ENCODE data around the gene LRRK1. TPM values are rescaled to one million over a fixed set of nuclear protein-coding genes. Genes with fewer than 3 reads are reported as not detected.
A peak's percentile ranks its signal among the peaks of the same experiment; 100 is the strongest.

Gene LRRK1
- total and polyA plus RNA-seq, 9 donors = 6.5 to 27.3 (median 17.5) TPM

GRCh38 chr15:101068961-101069653 lies 149.9 kb downstream of the LRRK1 start:
- TF ChIP-seq CTCF (IDR thresholded peaks at IDR 0.05) (no peak), EP300 (IDR thresholded peaks at IDR 0.05) (no peak), POLR2A (IDR thresholded peaks at IDR 0.05) (no peak)
- H3K27me3 ChIP-seq = no peaks in the 10 kb centered on the region
- H3K27ac ChIP-seq = peak overlapping the region in 1 of 2 donors; percentile 70
- DNase-seq = peak in 3 of 5 donors; percentile 20 to 56 (median 40)
- H3K36me3 ChIP-seq = no peaks in the 10 kb centered on the region
- no peak overlapping the region for H3K4me3 ChIP-seq
- H3K9me3 ChIP-seq = no peaks in the 10 kb centered on the region
- intact Hi-C loops (cut with DNase I) = no loop called here
- WGBS, 3 donors = 24 to 51% (median 26%) methylated on average over 14 to 15 of the region's 15 CpGs
- peaks cover 21% of the 10 kb centered on the region for H3K4me1 ChIP-seq (ENCODE audit: insufficient read depth)

- H3K4me1 ChIP-seq (ENCODE audit: insufficient read depth) = peaks cover 16% of the 10 kb centered on the region
- intact Hi-C loops (cut with DNase I) = no loop called here
- 22 to 54% (median 33%) methylated on average over 4 of the region's 4 CpGs for WGBS, 3 donors
Observed at GRCh38 chr15:101069654-101069973, 150.5 kb downstream of the LRRK1 start.

GRCh38 chr15:101070024-101070423 lies 150.9 kb downstream of the LRRK1 start:
- DNase-seq = peak in 2 of 5 donors; percentile 16
- WGBS, 3 donors = 50 to 62% (median 52%) methylated on average over 6 of the region's 6 CpGs
- Histone ChIP-seq H3K9me3 (no peaks in the 10 kb centered on the region), H3K27me3 (no peaks in the 10 kb centered on the region), H3K4me3 (no peak overlapping the region), H3K27ac (peak overlapping the region in 1 of 2 donors; percentile 22), H3K36me3 (no peaks in the 10 kb centered on the region), H3K4me1 (ENCODE audit: insufficient read depth) (peaks cover 13% of the 10 kb centered on the region)
- intact Hi-C loops (cut with DNase I) = no loop called here
- no peak for TF ChIP-seq CTCF (IDR thresholded peaks at IDR 0.05)
- TF ChIP-seq EP300 (IDR thresholded peaks at IDR 0.05) = no peak
- TF ChIP-seq POLR2A (IDR thresholded peaks at IDR 0.05) = no peak

More at GRCh38 chr15:101069654-101069973, 150.5 kb downstream of the LRRK1 start:
- TF ChIP-seq POLR2A (IDR thresholded peaks at IDR 0.05) (no peak), CTCF (IDR thresholded peaks at IDR 0.05) (no peak)
- DNase-seq = no peak
- H3K9me3 ChIP-seq = no peaks in the 10 kb centered on the region
- peak overlapping the region in 1 of 2 donors; percentile 70 for H3K27ac ChIP-seq
- H3K4me3 ChIP-seq = no peak overlapping the region
- H3K36me3 ChIP-seq = no peaks in the 10 kb centered on the region
- no peaks in the 10 kb centered on the region for H3K27me3 ChIP-seq

- H3K4me1 ChIP-seq (ENCODE audit: insufficient read depth) = peaks cover 13% of the 10 kb centered on the region
- no peaks in the 10 kb centered on the region for H3K9me3 ChIP-seq
- WGBS, 3 donors = 60 to 62% (median 60%) methylated on average over 6 of the region's 6 CpGs
- TF ChIP-seq CTCF (IDR thresholded peaks at IDR 0.05) (no peak), POLR2A (IDR thresholded peaks at IDR 0.05) (no peak), EP300 (IDR thresholded peaks at IDR 0.05) (no peak)
- H3K36me3 ChIP-seq = no peaks in the 10 kb centered on the region
- no peak overlapping the region for H3K4me3 ChIP-seq
- peak overlapping the region in 1 of 2 donors; percentile 22 for H3K27ac ChIP-seq
- no peaks in the 10 kb centered on the region for H3K27me3 ChIP-seq
- peak in 3 of 5 donors; percentile 16 to 33 (median 17) for DNase-seq
- intact Hi-C loops (cut with DNase I) = no loop called here
Observed at GRCh38 chr15:101070502-101071273, 151.5 kb downstream of the LRRK1 start.

Measured in ovary (tissue), 9 donors.